ENCODE results near the gene GOLGA8K. TPM values are rescaled to one million over a fixed set of nuclear protein-coding genes. Genes with fewer than 3 reads are reported as not detected.
A peak's percentile ranks its signal among the peaks of the same experiment; 100 is the strongest.
"Not testable (repeated sequence)": the region's sequence is repeated elsewhere in the genome, so short reads cannot be mapped to it uniquely, and the experiment has no call there.

GOLGA8K gene
- total RNA-seq, 1 donor from 2014 or later: 0.98 TPM

DNA sequence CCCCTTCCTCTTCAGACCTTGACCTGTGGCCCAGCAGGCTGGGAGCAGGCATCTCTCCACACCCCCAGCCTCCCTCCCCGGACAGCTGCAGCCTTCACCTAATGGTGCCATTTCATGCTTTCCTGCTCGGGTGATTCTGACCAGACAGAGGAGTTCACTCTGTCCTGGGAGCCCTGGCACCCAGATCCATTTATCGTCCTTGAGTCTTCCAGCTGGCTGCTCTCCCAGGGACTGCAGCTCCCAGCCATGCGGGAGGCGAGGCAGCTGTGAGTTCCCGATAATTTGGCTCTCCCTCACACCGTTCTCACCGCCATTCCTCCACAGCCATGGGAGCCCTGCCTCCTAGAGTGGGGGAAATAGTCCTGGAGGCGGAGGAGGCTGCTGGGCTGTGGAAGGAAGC lies 32.6 kb downstream of the GOLGA8K start:
- H3K9me3 ChIP-seq; H3K4me3 ChIP-seq; H3K27ac ChIP-seq; H3K4me1 ChIP-seq; intact Hi-C loops (cut with DNase I); H3K36me3 ChIP-seq; DNase-seq (ENCODE audit: extremely low spot score in 2 of 2); H3K27me3 ChIP-seq: not testable (repeated sequence)

DNA sequence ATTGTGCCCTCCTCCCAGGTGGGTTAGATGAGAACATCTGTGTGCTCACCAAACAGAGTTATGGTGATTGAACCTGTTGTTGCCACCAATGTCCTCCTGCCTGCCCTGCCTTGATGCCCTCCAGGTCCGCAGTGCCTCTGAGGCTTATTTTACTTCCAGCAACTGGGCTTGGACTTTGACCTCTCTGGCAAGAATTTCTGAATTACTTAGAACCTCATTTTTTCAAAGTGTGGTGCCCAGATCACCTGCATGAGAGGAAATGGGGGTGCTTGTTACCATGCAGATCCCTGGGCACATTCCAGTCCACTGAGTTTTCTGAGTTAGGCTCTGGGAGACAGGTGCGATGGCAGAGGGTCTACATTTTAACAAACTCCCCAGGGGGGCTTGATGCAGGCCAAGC lies 33.0 kb downstream of the GOLGA8K start:
- H3K9me3 ChIP-seq; H3K27me3 ChIP-seq; H3K36me3 ChIP-seq; intact Hi-C loops (cut with DNase I); H3K27ac ChIP-seq; H3K4me3 ChIP-seq; DNase-seq (ENCODE audit: extremely low spot score in 2 of 2); H3K4me1 ChIP-seq: not testable (repeated sequence)

DNA sequence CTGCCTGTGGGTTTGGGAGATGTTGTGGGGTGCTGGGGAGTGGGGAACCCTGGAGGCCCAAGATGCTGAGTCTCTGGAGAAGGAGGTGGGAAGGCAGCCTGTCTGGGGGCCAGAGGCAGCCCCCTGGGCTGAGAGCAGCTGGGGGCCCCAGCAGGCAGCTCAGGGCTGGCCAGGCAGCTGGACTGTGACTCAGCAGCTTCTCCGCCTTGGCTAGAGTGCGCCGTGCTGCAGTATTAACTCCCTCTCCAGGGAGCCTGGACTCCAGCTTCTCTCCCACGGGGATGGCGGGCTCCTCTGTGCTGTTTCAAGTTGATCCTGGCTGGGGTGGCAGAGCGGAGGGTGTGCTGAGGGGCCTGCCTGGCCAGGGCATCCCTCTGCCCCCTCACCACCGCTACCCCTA lies 36.6 kb downstream of the GOLGA8K start:
- H3K9me3 ChIP-seq; H3K4me1 ChIP-seq; H3K27ac ChIP-seq; H3K27me3 ChIP-seq; intact Hi-C loops (cut with DNase I); DNase-seq (ENCODE audit: extremely low spot score in 2 of 2); H3K4me3 ChIP-seq; H3K36me3 ChIP-seq: not testable (repeated sequence)

DNA sequence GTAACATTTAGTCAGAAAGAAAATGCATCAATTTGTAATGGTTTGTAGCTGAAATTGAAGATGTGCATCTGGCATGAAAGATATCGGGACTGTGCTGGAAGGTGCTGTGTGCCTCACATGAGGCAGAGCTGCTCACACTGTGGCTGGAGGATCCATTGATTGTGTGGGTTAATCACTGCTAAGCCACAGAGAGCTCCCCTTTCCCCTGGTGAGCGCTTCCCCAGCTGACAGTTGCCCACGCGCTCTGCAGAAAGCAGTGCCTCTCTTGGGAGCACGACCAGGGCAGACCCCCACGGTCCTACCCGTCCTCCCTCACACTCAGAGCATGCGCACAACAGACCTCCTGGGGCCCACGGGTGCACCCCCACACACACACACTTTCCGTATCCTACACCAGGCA lies 37.1 kb downstream of the GOLGA8K start:
- H3K27me3 ChIP-seq; H3K4me3 ChIP-seq; H3K4me1 ChIP-seq; H3K36me3 ChIP-seq; H3K27ac ChIP-seq; DNase-seq (ENCODE audit: extremely low spot score in 2 of 2); H3K9me3 ChIP-seq; intact Hi-C loops (cut with DNase I): not testable (repeated sequence)

- H3K27ac ChIP-seq; H3K36me3 ChIP-seq; H3K4me3 ChIP-seq; intact Hi-C loops (cut with DNase I); H3K9me3 ChIP-seq; H3K4me1 ChIP-seq; DNase-seq (ENCODE audit: extremely low spot score in 2 of 2); H3K27me3 ChIP-seq: not testable (repeated sequence)
These were observed 38.1 kb downstream of the GOLGA8K start for GRCh38 chr15:32364944-32365343.

GRCh38 chr15:32363449-32363848 lies 39.6 kb downstream of the GOLGA8K start:
- H3K9me3 ChIP-seq; H3K36me3 ChIP-seq; H3K27ac ChIP-seq; H3K27me3 ChIP-seq; H3K4me1 ChIP-seq; H3K4me3 ChIP-seq; DNase-seq (ENCODE audit: extremely low spot score in 2 of 2); intact Hi-C loops (cut with DNase I): not testable (repeated sequence)

- intact Hi-C loops (cut with DNase I); H3K27me3 ChIP-seq; H3K4me1 ChIP-seq; DNase-seq (ENCODE audit: extremely low spot score in 2 of 2); H3K36me3 ChIP-seq; H3K4me3 ChIP-seq; H3K27ac ChIP-seq; H3K9me3 ChIP-seq: not testable (repeated sequence)
These were observed 41.4 kb downstream of the GOLGA8K start for GRCh38 chr15:32361662-32362061.

DNA sequence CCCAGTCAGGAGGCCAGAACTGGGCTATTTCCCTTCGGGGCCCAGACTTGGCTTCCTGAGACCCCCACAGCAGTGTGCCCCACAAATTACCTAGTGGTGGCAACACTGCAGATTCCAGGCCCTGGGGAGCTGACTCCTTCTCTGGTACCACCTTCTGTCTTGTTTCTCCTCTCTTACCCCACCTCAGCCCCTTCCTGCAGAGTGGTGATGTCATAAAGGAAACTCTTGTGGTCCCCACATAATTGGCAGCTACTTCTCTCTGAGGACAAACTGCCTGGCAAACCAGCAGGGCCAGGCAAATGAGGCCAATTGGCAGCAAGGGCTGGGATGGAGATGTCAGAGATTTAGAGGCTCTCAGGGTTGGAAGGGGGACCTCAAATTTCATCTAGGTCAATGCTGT lies 44.6 kb downstream of the GOLGA8K start:
- DNase-seq (ENCODE audit: extremely low spot score in 2 of 2); H3K36me3 ChIP-seq; H3K27me3 ChIP-seq; intact Hi-C loops (cut with DNase I); H3K4me3 ChIP-seq; H3K4me1 ChIP-seq; H3K27ac ChIP-seq; H3K9me3 ChIP-seq: not testable (repeated sequence)

DNA sequence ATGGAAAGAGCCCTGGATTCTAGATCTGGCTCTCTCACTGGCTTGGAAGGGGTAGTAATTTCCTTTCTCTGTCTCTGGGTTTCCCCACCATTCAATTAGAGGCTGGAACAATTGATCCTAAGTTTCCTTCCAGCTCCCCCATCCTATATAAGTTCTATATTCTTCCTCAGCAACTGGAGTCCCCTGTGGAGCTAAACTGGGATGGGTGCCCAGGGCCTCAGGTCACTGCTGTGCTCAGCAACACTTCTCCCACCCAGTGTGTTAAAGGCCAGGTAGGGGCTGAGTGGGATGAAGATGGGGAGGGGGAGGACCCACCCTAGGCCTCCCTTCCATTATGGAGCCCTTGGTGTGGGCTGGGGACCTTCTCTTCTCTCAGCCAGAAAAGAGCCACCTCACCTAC lies 46.2 kb downstream of the GOLGA8K start:
- H3K27ac ChIP-seq; H3K27me3 ChIP-seq; H3K9me3 ChIP-seq; H3K4me3 ChIP-seq; H3K36me3 ChIP-seq; intact Hi-C loops (cut with DNase I); DNase-seq (ENCODE audit: extremely low spot score in 2 of 2); H3K4me1 ChIP-seq: not testable (repeated sequence)

DNA sequence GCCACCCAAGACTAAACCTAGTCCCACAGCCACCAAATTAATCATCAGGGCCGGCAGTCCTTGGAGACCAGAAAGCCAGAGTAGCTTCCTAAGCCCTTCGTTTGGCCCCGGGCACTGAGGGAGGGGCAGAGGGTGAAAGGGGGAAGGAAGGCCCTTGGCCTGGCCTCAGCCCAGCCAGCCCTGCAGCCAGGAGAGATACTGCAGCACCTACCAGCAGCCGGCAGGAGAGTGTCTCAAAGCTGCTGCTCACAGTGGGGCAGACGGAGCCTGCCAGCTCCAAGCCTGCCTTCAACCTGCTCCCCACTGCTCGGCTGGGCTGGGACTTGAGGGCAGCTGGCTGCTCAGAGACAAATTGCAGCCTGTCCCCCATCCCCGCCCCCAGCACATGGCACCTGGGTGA lies 50.3 kb downstream of the GOLGA8K start:
- H3K36me3 ChIP-seq; intact Hi-C loops (cut with DNase I); DNase-seq (ENCODE audit: extremely low spot score in 2 of 2); H3K4me3 ChIP-seq; H3K27me3 ChIP-seq; H3K27ac ChIP-seq; H3K9me3 ChIP-seq; H3K4me1 ChIP-seq: not testable (repeated sequence)

GRCh38 chr15:32350563-32351220 lies 52.4 kb downstream of the GOLGA8K start:
- intact Hi-C loops (cut with DNase I); H3K27ac ChIP-seq; H3K27me3 ChIP-seq; H3K4me3 ChIP-seq; H3K4me1 ChIP-seq; DNase-seq (ENCODE audit: extremely low spot score in 2 of 2); H3K9me3 ChIP-seq; H3K36me3 ChIP-seq: not testable (repeated sequence)

DNA sequence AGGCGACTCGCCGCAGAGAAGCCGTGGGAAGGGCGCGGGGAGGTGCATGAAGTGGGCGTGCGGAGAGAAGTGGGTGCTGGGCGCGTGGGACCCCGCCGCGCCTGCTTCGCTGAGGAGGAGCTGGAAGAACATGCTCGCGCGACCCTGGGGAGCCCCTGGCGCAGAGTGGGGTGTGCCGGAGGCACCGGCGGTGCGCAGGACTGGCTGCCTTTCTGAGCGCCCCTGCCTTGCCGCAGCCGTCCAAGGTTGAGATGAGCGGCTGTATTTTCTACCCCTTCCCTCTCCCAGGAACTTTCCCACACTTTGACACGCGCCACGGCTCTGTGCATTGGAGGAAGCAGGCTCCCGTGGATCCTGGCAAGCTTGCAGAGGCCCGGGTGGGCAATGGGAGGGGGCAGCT lies 56.1 kb downstream of the GOLGA8K start:
- DNase-seq (ENCODE audit: extremely low spot score in 2 of 2): not testable (repeated sequence)

GRCh38 chr15:32345978-32346547 lies 57.0 kb downstream of the GOLGA8K start:
- intact Hi-C loops (cut with DNase I); DNase-seq (ENCODE audit: extremely low spot score in 2 of 2); H3K4me1 ChIP-seq; H3K36me3 ChIP-seq; H3K4me3 ChIP-seq; H3K27me3 ChIP-seq; H3K9me3 ChIP-seq; H3K27ac ChIP-seq: not testable (repeated sequence)

More for the DNA sequence above, 56.1 kb downstream of the GOLGA8K start:
- intact Hi-C loops (cut with DNase I); H3K36me3 ChIP-seq; H3K27ac ChIP-seq; H3K4me3 ChIP-seq; H3K9me3 ChIP-seq; H3K4me1 ChIP-seq; H3K27me3 ChIP-seq: not testable (repeated sequence)

DNA sequence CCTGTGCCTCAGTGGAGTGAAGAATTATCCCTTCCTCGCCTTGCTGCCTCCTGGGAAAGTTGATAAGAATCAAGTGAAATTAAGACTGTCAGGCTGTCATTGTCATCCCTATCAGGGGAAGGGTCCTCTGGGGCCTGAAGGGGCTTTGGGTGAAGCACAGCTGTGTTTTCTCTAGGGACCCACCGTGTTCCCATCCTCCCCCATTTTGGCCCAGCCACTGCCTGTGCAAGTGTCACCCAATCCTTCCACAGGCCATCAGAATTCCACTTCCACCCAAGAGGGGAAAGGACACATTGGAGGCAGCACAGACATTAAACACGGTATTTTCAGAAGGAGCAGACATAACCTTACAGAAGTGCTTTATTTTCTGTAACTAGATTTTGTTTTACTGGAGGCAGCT lies 59.2 kb downstream of the GOLGA8K start:
- H3K4me3 ChIP-seq; intact Hi-C loops (cut with DNase I); H3K4me1 ChIP-seq; H3K27ac ChIP-seq; H3K36me3 ChIP-seq; H3K27me3 ChIP-seq; H3K9me3 ChIP-seq: not testable (repeated sequence)
- DNase-seq (ENCODE audit: extremely low spot score in 2 of 2): peak in 1 of 2 donors; percentile 25

All from vagina (tissue), 2 donors.